ENCODE results near the gene TNRC18.

GRCh38 chr7:5360971-5361370, 62.7 kb downstream of the TNRC18 start:
- TF ChIP-seq CTCF (IDR thresholded peaks at IDR 0.05; ENCODE audit: poor library complexity) (no peak), EZH2 (IDR thresholded peaks at IDR 0.05; ENCODE audit: borderline replicate concordance) (no peak), EZH2phosphoT487 (IDR thresholded peaks at IDR 0.05; ENCODE audit: low read depth, severe bottlenecking, unreplicated experiment) (no peak)
